T-helper 1 cell (primary cell): Measurements from ENCODE around the gene NEU2.
"Not testable (repeated sequence)": the region's sequence is repeated elsewhere in the genome, so short reads cannot be mapped to it uniquely, and the experiment has no call there.

Source experiments
- DNase-seq, 5 donors: peaks; one replicate each; pipeline ENCODE4 v3.0.0-alpha.2; 2012 to 2020

Gene NEU2

DNA sequence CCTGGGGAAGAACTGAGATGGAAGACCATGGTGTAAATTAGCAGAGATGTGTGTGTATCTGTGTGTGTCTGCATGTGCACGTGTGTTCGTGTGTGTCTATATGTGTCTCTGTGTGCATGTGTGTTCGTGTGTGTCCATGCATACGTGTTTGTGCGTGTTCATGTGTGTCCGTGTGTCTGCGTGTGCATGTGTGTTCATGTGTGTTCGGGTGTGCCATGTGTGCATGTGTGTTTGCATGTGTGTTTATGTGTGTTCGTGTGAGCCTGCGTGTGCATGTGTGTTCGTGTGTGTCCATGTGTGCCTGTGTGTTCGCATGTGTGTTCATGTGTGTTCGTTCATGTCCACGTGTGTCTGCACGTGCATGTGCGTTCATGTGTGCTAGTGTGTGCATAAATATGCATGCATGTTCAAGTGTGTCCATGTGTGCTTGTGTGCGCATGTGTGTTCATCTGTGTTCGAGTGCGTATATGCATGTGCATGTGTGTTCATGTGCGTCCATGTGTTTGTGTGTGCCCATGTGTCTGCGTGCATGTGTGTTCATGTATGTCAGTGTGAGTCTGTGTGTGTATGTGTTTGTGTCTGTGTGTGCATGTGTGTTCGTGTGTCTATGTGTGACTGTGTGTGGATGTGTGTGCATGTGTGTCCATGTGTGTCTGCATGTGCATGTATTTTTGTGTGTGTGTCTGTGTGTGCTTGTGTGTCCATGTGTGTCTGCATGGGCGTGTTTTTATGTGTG lies 3.1 kb downstream of the NEU2 start:
- no peak for DNase-seq

DNA sequence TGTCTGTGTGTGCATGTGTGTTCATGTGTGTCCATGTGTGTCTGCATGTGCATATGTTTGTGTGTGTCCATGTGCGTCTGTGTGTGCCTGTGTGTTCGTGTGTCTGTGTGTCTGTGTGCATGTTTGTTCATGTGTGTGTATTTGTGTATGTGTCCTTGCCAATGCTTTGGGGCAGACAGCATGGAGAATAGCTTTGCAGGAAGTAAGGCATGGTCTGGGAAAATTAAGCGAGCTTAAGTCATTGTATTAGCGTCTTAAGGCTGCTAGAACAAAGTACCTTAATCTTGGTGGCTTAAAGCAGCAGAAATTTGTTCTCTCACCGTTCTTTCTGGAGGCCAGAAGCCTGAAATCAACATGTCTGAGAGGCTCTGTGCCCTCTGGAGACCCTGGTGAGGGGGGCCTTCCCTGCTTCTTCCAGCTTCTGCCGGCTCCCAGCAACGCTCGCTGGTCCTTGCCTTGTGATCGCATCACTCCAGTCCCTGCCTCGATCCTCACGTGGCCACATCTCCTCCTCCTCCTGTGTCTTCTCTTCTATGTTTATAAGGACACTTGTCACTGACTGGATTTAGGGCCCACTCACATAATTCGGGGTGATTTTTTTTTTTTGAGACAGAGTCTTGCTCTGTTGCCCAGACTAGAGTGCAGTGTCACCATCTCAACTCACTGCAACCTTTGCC lies 3.8 kb downstream of the NEU2 start:
- DNase-seq, result no peak

DNA sequence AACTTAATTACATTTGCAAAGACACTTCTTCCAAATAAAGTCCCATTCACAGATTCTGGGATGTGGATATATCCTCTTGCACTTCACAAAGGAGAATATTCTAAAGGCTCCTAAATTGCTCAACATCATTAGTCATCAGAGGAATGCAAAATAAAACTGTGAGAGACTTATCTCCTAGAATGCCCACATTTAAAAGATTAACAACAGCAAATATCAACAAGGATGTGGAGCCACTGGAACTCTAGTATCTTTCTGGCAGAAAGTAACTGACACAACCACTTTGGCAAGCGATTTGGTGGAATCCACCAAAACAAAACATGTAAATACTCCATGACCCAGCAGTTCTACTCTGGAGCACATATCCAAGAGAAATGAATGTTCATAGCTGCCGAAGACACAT lies 4.6 kb downstream of the NEU2 start:
- no peak for DNase-seq

DNA sequence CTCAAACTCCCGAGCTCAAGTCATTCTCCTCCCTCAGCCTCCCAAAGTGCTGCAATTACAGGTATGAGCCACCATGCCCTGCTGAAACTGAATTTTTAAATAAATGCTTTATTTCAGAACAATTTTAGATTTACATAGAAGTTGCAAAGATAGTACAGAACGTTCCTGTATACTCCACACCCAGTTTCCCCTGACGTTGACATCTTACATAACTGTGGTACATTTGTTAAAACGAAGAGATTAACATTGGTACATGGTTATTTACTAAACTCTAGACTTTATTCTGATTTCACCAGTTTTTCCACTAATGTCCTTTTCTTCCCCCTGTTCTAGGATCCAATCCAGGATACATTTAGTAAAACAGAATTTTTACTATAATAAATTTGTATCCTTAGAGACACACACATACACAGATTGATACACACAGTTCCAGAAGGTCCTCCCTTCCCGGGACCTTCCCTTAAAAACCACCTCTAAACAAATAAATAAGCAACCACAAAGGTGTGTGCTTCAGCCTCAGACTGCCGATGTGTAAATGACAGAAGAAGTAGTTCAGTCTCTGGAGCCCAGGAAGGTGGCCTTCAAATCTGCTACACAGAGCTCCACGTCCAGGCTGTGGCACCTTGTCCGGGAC lies 6.9 kb downstream of the NEU2 start:
- no peak for DNase-seq

DNA sequence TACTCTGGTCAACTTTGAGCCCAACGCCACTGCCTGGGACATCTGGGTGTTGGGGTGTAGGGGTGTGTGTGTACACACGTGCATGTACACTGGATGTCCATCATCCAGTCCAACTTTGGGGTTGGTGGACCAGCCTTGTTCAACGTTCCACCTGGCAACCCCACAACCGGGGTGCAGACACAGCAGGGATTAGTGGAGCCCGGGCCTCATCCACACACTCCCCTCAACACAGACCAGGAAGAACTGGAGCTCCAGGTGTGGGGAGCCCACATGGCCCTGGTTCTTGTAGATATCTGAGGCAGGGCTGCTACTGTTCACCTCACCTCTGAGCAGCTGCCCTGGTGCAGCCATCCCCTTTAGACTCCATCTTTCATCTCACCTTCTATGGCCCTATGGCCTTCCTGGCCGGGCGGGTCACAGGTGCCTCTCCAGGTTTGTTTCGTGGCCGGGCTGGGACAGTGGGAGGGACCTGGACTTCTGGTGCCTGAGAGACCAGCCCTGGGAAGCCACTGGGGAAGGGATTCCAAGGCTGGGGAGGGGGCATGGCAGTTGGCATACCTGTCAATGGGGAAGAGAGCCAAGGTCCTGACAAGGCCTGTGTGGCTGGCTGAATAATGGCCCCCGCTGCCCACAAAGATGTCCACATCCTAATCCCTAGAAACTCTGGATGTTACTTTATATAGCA lies 7.5 kb downstream of the NEU2 start:
- DNase-seq, result no peak

DNA sequence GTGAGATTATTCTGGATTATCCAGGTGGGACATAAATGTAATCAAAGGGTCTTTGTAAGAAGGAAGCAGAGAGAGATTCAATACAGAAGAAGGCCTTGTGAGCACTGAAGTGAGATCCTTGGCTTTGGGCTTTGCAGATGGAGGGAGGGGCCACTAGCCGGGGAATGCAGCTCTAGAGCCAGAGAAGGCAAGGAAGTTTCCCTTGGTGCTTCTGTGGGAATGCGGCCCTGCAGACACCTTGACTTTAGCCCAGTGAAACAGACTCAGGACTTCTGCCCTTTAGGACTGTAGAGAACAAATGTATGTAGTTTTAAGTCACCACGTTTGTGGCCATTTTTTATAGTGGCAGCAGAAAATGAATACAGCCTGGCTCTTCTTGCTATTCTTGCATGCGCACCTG lies 8.1 kb downstream of the NEU2 start:
- no peak for DNase-seq

DNA sequence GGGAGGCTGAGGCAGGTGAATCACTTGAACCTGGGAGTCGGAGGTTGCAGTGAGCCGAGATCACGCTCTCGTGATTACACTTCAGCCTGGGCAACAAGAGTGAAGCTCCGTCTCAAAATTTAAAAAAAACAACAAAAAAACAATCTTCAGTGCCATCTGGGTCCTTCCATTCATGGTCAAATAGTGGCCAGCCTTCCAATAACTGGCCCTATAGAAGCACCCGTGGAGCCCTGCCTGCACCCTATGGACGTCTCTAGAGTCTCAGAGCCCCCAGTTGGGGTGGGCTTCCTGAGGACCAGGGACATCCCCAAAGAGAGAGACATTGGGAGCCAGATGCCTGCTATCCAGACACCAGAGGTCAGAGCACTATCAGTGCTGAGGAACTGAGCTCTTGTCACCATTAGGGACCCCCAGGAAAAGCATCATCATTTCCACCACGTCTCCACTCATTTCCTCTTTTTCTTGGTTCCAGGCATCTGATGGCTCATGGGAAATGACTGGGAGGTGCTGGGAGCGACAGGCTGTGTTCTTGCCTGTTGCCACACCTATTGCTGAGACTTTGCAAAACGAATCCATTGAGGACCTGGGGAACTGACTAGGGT lies 9.4 kb downstream of the NEU2 start:
- no peak for DNase-seq

DNA sequence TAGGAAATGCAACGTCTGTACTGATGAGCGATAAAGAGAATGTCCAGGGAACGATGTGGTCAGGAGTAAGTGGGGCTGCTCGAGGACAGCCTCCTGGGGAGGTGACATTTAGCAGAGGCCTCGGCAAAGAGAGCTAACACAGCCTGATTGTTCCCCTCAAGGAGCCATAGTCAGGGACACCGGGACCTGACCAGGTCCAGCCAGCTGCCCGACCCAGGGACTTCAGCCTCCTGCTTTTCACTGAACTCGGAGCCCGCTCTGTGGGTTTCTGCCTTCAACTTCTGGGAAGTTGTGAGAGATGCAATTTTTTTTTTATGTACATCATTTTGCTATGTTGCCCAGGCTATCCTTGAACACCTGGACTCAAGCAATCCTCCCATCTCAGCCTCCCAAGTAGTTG lies 10.1 kb downstream of the NEU2 start:
- no peak for DNase-seq

DNA sequence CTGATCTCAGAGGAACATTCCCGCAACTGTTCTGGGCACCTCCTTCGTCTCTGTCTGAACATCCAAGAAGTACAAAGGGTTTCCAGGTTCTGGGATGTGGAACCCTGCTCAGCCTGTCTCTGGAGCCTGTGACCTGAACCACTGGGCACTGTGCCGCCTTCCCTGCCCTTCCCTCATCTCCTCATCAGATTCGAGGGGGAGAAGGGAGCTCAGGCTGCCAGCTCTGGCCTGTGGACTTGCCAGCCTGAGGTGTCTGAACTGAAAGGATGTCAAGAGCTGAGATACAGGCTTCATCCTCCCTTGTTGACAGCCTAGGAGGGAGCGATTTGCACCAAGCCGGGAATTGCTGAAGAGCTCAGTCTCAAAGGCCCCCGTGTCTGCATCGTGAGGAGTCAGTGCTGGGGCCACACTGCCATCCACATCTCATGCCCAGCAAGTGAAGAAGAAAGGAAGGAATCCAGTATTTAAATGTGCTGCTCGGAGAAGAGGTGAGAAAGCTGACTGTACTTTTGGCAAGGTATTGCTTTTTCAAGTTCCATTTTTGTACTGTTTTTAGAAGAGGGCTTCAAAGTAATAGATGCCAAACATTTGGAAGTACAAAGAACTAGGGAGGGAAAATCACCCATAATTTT lies 12.6 kb downstream of the NEU2 start:
- no peak for DNase-seq

DNA sequence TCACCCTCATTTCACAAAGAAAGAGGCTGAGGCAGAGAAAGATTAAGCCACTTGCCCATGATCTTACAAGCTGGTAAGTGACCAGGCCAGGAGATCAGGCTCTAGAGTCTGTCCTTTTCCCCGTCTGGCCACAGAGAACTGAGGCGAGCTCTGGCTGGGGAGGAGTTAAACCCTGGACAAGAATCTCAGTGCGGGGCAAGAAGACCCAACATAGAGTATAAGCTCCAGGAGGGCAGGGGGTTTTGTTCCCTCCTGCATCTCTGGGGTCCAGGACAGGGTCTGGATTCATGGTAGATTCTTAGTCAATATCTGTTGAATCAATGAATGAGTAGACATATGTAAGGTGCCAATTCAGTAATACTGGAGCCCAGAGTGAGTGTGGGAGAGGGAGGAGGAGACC lies 14.7 kb downstream of the NEU2 start:
- DNase-seq, result no peak

DNA sequence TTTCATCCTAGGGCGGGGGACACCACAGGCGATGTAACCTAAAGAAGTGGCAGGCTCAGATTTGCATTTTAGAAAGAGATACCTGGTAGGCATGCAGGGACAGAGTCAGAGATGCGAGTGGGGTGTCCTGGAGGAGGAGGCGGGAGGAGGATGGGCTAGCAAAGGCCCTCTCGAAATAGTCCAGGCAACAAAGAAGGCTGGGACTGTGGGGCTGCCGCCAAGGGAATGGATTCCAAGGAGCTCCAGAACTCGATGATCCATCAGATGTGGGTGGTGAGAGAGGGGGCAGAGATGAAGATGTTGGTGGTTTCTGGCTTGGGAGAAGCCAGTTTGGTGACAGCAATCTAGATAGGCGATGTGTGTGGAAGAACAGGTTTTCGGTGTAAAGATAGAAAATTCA lies 15.2 kb downstream of the NEU2 start:
- no peak for DNase-seq

DNA sequence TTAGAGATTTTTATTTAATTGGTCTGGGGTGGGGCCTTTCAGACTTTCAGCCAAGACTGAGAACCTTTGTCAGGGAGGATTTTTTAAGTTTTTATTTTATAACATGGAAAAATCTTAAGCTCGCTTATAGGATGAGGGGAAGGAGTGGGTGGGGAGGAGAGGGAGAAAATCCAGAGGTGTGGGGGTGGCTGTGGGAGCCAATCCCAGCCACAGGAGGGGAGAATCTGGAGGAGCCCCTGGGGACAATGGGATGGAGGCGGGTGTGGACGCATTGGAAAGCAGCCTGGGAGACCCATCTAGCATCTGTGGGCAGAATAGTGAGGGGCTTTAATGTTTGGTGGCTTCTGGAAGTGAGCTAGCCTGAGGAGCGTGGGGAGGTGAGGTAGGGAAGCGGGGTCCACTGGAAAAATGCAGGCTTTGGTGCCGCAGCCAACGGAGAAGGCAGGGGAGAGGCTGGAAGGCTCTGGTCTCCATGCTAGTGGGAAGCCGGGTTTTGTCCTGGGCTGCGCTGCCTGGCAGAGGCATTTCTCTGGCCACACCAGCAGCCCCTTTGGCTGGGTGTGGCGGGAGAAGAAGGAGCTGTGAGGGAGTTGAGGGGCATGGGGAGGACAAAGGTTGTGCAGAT lies 16.2 kb downstream of the NEU2 start:
- no peak for DNase-seq

DNA sequence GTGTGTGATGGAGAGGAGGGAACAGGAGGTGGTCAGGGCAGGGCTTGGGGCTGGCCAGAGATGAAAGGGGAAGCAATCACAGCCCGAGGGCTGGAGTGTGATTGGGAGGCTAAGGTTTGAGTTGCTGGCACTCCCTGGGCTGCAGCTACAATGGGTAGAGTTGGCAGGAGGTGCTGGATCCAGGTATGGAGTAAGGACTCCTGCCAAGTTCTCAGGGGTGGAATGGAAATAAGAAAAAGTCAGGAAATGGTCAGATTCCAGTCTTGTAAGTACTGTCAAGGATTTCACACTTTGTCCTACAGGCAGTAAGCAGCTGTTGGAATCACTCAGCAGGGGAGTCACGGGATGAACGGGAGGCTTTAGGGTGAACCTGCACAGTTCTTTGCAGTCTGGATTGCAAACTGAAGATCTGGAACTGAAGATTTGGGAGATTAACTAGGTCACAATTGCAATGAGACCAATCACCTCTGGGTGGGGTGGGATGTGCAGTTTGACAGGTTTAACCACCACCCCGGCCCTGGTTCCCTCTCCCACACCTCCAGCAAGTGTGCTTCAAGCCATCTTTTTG lies 16.8 kb downstream of the NEU2 start:
- no peak for DNase-seq

DNA sequence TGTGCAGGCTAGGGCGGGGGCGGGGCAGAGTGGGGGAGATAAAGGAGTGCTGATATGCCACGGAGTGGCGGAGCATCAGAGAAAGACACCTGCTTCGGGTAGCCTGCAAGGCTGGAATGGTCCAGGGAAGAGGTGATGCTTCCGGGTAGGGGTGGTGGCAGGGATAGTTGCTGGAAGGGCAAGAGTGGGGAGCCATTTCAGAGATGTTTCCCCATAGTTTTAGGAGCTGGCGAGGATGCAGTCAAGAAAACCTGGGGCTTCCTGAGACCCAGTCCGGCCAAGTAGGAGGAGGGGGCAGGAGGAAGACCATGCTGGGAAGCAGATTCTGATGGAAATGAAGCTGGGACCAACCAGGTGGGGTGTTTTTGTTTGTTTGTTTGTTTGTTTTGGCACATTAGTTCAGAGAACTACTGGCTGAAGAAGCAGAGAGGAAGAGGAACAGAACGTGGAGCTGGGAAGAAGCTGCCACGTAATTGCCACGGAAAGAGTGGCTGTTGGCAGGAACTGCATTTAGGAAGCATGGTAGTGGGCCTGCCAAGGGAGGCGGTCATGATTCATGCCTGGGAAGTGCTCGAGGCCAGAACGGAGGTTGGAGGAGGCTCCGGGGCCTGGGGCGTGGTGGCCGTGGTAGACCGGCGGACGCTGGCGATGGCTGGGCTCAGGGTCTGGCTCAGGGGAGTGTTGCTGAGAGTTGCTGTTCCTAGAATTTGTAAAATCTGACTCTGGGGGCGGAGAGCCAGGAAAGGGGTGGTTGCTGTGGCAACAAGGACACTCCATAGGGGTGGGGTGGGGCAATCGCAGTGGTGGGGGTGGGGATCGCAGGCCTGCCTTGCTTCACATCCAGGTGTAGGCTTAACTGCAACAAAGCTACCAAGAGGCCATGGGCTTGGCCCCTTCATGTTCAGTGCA lies 19.0 kb downstream of the NEU2 start:
- no peak for DNase-seq

DNA sequence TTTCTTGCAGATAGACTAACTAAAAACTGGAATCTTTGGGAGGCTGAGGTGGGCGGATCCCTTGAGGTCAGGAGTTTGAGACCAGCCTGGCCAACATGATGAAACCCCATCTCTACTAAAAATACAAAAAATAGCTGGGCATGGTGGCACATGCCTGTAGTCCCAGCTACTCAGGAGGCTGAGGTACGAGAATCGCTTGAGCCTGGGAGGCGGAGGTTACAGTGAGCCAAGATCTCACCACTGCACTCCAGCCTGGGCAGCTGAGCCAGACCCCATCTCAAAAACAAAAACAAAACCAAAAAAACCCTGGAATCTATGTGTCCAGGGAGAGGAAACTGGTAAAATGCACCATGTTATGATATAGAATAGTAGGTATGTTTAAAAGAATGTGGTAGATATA lies 20.0 kb downstream of the NEU2 start:
- DNase-seq, result not testable (repeated sequence)

DNA sequence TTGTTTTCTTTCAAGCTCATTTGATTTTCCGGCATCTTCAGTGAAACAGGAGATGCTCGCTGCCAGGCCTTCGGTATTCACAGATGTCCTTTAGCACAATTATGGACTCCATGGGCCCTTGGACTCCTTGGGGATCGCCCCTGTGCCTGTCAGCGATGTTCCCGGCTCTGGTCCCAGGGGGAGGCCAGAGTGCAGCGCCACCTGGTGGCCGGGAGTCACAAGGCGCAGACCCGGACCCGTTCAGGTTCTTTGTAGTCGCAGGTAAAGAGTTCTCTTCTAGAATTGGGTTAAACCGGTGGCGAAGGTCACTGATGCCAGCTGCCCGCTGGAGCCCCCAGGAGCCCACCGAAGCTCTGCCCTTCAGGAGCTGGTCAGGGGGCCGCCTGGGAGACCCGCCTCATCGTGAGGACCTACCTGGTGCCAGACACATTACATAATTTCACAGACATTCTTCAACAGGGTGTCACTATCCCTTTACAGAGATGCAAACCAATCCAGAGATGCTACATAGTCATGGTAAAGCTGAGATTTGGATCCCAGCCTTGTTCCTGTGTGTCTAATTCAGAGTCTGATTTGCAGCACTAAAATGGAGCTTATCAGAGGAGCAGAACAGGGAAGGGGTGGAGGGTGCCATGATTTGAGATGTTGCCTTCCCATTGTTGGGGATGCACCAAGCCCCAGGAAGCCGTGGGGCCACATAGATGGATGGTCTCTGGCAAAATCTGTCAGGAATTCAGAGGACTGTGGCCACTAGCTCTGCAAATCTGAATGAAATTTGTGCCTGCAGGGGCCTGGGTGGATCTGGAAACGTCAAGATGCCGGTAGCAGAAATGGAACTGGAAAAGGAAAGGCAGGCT lies 21.7 kb downstream of the NEU2 start:
- DNase-seq, result peak; percentile 38 to 64 (median 58)

DNA sequence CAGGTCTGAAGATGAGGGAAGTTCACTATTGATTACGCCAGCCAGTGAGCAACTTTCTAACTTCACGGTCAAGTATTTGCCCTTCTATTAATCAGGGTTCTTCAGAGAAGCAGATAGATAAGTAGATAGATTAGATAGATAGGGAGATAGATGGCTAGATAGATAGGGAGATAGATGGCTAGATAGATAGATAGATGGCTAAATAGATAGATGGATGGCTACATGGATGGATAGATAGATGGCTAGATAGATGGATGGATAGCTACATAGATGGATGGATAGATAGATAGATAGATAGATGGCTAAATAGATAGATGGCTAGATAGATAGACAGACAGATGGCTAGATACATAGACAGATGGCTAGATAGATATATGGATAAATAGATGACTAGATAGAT lies 22.9 kb downstream of the NEU2 start:
- DNase-seq, result no peak

DNA sequence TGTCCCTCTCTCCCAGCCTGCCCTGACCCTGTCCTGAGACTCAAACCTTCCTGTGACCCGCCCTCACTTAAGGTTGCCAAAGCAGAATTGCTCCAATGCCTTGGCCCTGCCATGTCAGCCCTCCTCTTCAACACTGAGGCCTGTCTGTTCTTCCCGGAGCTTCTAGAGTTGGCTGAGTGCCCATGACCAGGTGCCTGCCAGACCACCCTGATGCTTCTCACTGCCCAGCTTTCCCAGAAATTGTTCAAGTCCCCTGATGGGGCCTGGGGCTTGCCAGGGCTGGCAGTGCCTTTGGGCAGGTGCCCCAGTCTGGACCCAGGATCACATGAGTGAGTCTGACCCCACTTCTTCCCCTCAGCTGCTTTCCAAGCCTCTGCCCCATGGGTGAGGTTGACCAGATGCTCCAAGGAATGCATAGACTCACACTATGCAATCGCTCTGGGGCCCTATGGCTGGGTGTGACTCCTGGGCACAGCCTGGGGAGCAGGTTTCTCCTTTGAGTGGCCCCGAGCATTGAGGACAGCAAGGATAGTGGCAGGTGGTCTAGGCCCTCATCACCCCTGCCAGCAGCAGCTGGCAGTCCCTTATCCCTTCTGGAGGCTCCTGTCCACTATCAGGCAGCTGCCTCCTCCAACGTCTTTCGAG lies 24.6 kb downstream of the NEU2 start:
- no peak for DNase-seq
